NK-92 (cell line): ENCODE results near the gene GRIK4.

Source experiments
- DNase-seq: peaks from one replicate; lab custom pipeline; 2025; ENCODE audit not compliant: unreplicated experiment; lab: John Stamatoyannopoulos, UW

The GRIK4 gene

GRCh38 chr11:120859552-120860295 lies 348.2 kb downstream of the GRIK4 start:
- no peak for DNase-seq

GRCh38 chr11:120863359-120863758 lies 351.8 kb downstream of the GRIK4 start:
- no peak for DNase-seq

GRCh38 chr11:120867024-120867423 lies 355.5 kb downstream of the GRIK4 start:
- no peak for DNase-seq

GRCh38 chr11:120867531-120867930 lies 356.0 kb downstream of the GRIK4 start:
- no peak for DNase-seq

GRCh38 chr11:120867988-120868387 lies 356.4 kb downstream of the GRIK4 start:
- no peak for DNase-seq

- DNase-seq: no peak
Observed at GRCh38 chr11:120869097-120869496, 357.5 kb downstream of the GRIK4 start.

- no peak for DNase-seq
Observed at GRCh38 chr11:120869516-120870011, 358.0 kb downstream of the GRIK4 start.

GRCh38 chr11:120871194-120871593 lies 359.6 kb downstream of the GRIK4 start:
- no peak for DNase-seq

GRCh38 chr11:120871924-120872323 lies 360.4 kb downstream of the GRIK4 start:
- DNase-seq: no peak

- DNase-seq: no peak
Observed at GRCh38 chr11:120873966-120874735, 362.6 kb downstream of the GRIK4 start.

GRCh38 chr11:120875986-120876385 lies 364.4 kb downstream of the GRIK4 start:
- DNase-seq: no peak

- DNase-seq: no peak
Observed at GRCh38 chr11:120877746-120878365, 366.3 kb downstream of the GRIK4 start.

GRCh38 chr11:120878781-120879180 lies 367.2 kb downstream of the GRIK4 start:
- DNase-seq: no peak

- DNase-seq: no peak
Observed at GRCh38 chr11:120880498-120881175, 369.1 kb downstream of the GRIK4 start.

GRCh38 chr11:120881596-120881995 lies 370.0 kb downstream of the GRIK4 start:
- DNase-seq: no peak

- no peak for DNase-seq
Observed at GRCh38 chr11:120882175-120882574, 370.6 kb downstream of the GRIK4 start.

GRCh38 chr11:120883404-120884080 lies 372.0 kb downstream of the GRIK4 start:
- DNase-seq: no peak

GRCh38 chr11:120884154-120885020 lies 372.8 kb downstream of the GRIK4 start:
- no peak for DNase-seq

- no peak for DNase-seq
Observed at GRCh38 chr11:120890609-120891320, 379.2 kb downstream of the GRIK4 start.
